Measurements from ENCODE around the gene PSG1.
"Not testable (repeated sequence)": the region's sequence is repeated elsewhere in the genome, so short reads cannot be mapped to it uniquely, and the experiment has no call there.

The PSG1 gene

GRCh38 chr19:42874901-42875813 lies 4.4 kb downstream of the PSG1 start:
- DNase-seq (ENCODE audit: low spot score); in situ Hi-C loops (cut with MboI; ENCODE audit: low pct_unique_long_range_greater_than_20kb, low sequenced_read_pairs, unreplicated experiment): not testable (repeated sequence)

GRCh38 chr19:42874136-42874535 lies 5.4 kb downstream of the PSG1 start:
- in situ Hi-C loops (cut with MboI; ENCODE audit: low pct_unique_long_range_greater_than_20kb, low sequenced_read_pairs, unreplicated experiment); DNase-seq (ENCODE audit: low spot score): not testable (repeated sequence)

- in situ Hi-C loops (cut with MboI; ENCODE audit: low pct_unique_long_range_greater_than_20kb, low sequenced_read_pairs, unreplicated experiment): no loop called here
- DNase-seq (ENCODE audit: low spot score): no peak
- no peak for TF ChIP-seq CTCF (IDR thresholded peaks at IDR 0.05; ENCODE audit: extremely low read depth, insufficient read depth, missing control alignments)
Measured at GRCh38 chr19:42872608-42873007, 6.9 kb downstream of the PSG1 start.

- no peak for TF ChIP-seq CTCF (IDR thresholded peaks at IDR 0.05; ENCODE audit: extremely low read depth, insufficient read depth, missing control alignments)
- in situ Hi-C loops (cut with MboI; ENCODE audit: low pct_unique_long_range_greater_than_20kb, low sequenced_read_pairs, unreplicated experiment): no loop called here
- no peak for DNase-seq (ENCODE audit: low spot score)
Measured at GRCh38 chr19:42857544-42857867, 22.0 kb downstream of the PSG1 start.

GRCh38 chr19:42856866-42857543 lies 22.5 kb downstream of the PSG1 start:
- peak; percentile 32 for TF ChIP-seq CTCF (IDR thresholded peaks at IDR 0.05; ENCODE audit: extremely low read depth, insufficient read depth, missing control alignments)
- in situ Hi-C loops (cut with MboI; ENCODE audit: low pct_unique_long_range_greater_than_20kb, low sequenced_read_pairs, unreplicated experiment); DNase-seq (ENCODE audit: low spot score): not testable (repeated sequence)

GRCh38 chr19:42854745-42855144 lies 24.8 kb downstream of the PSG1 start:
- DNase-seq (ENCODE audit: low spot score); in situ Hi-C loops (cut with MboI; ENCODE audit: low pct_unique_long_range_greater_than_20kb, low sequenced_read_pairs, unreplicated experiment): not testable (repeated sequence)

- not testable (repeated sequence) for DNase-seq (ENCODE audit: low spot score)
Measured at GRCh38 chr19:42853231-42853630, 26.3 kb downstream of the PSG1 start.

GRCh38 chr19:42852821-42853220 lies 26.7 kb downstream of the PSG1 start:
- in situ Hi-C loops (cut with MboI; ENCODE audit: low pct_unique_long_range_greater_than_20kb, low sequenced_read_pairs, unreplicated experiment); DNase-seq (ENCODE audit: low spot score): not testable (repeated sequence)

More at GRCh38 chr19:42853231-42853630, 26.3 kb downstream of the PSG1 start:
- in situ Hi-C loops (cut with MboI; ENCODE audit: low pct_unique_long_range_greater_than_20kb, low sequenced_read_pairs, unreplicated experiment): not testable (repeated sequence)

GRCh38 chr19:42851718-42852280 lies 27.7 kb downstream of the PSG1 start:
- DNase-seq (ENCODE audit: low spot score); in situ Hi-C loops (cut with MboI; ENCODE audit: low pct_unique_long_range_greater_than_20kb, low sequenced_read_pairs, unreplicated experiment): not testable (repeated sequence)

All from GM13977 (cell line).